HEK293 (cell line): ENCODE measurements around the gene MAGI2.

Experiments used
- CTCF ChIA-PET: fragments of 350-600 bp; formaldehyde crosslinking; extraction: SDS; loops from one replicate; lab custom pipeline; 2021; ENCODE audit warnings: antibody characterized with exemption; lab: Yijun Ruan, JAX
- POLR2A ChIA-PET: fragments of 300-600 bp; formaldehyde crosslinking; extraction: SDS; loops from one replicate; lab custom pipeline; 2020; ENCODE audit warnings: antibody characterized with exemption, inconsistent platforms; lab: Yijun Ruan, JAX
- H3K27ac ChIP-seq: fragments of 200-500 bp; sonication (Bioruptor generic); 2 replicates; pipeline ENCODE4 v1.5.1; 2014; ENCODE audit warnings: low read depth, low read length, control low read depth, inconsistent platforms; ENCODE audit errors: extremely low read depth
- H3K36me3 ChIP-seq, 2 experiments: fragments of 200-500 bp in 1 of 2; sonication (Bioruptor generic) in 1 of 2; 1 replicate in 1 of 2; 2 replicates in 1 of 2; pipeline ENCODE4 v1.5.1; 2014 to 2017; ENCODE audit warnings: inconsistent platforms in 2 of 2, low read length in 2 of 2; ENCODE audit not compliant: control insufficient read depth in 2 of 2, insufficient read depth in 1 of 2
- H3K4me1 ChIP-seq: fragments of 200-500 bp; sonication (Bioruptor generic); 2 replicates; pipeline ENCODE4 v1.5.1; 2014; ENCODE audit warnings: mild to moderate bottlenecking, low read length, inconsistent platforms; ENCODE audit not compliant: control insufficient read depth, insufficient read depth
- H3K4me3 ChIP-seq: 2 replicates; pipeline ENCODE4 v1.5.1; 2011; ENCODE audit warnings: low read depth, mild to moderate bottlenecking, control low read depth, low read length, moderate library complexity
- H3K9me3 ChIP-seq: fragments of 200-500 bp; sonication (Bioruptor generic); 2 replicates; pipeline ENCODE4 v1.5.1; 2014; ENCODE audit warnings: low read depth, low read length, inconsistent platforms; ENCODE audit not compliant: control insufficient read depth, insufficient read depth
- BCL11B ChIP-seq: fragments of 450-650 bp; formaldehyde crosslinking; IDR thresholded peaks from 2 replicates; pipeline ENCODE4 v1.5.1; 2016; ENCODE audit warnings: low read depth, missing biosample characterization, missing genetic modification characterization
- INSM2 ChIP-seq: fragments of 450-650 bp; formaldehyde crosslinking; IDR thresholded peaks from 2 replicates; pipeline ENCODE4 v1.5.1; 2016; ENCODE audit warnings: missing biosample characterization, missing genetic modification characterization
- KLF7 ChIP-seq: fragments of 450-650 bp; formaldehyde crosslinking; IDR thresholded peaks from 2 replicates; pipeline ENCODE4 v1.5.1; 2016; ENCODE audit warnings: missing biosample characterization, missing genetic modification characterization, borderline replicate concordance
- PRDM4 ChIP-seq: fragments of 450-650 bp; formaldehyde crosslinking; IDR thresholded peaks from 2 replicates; pipeline ENCODE4 v1.5.1; 2017; ENCODE audit warnings: missing biosample characterization, missing genetic modification characterization
- SCRT2 ChIP-seq: fragments of 450-650 bp; formaldehyde crosslinking; IDR thresholded peaks from 2 replicates; pipeline ENCODE4 v1.5.1; 2016; ENCODE audit warnings: missing biosample characterization, missing genetic modification characterization
- TSHZ1 ChIP-seq: fragments of 450-650 bp; formaldehyde crosslinking; IDR thresholded peaks from 2 replicates; pipeline ENCODE4 v1.5.1; 2016; ENCODE audit warnings: missing biosample characterization, missing genetic modification characterization, borderline replicate concordance
- ZNF23 ChIP-seq: fragments of 450-650 bp; formaldehyde crosslinking; IDR thresholded peaks from 2 replicates; pipeline ENCODE4 v1.5.1; 2016; ENCODE audit warnings: missing biosample characterization, missing genetic modification characterization, borderline replicate concordance
- ZNF335 ChIP-seq: fragments of 450-650 bp; formaldehyde crosslinking; conservative IDR thresholded peaks from 2 replicates; pipeline ENCODE4 v1.5.1; 2016; ENCODE audit warnings: missing biosample characterization, missing genetic modification characterization
- ZNF362 ChIP-seq: fragments of 450-650 bp; formaldehyde crosslinking; IDR thresholded peaks from 2 replicates; pipeline ENCODE4 v1.5.1; 2016; ENCODE audit warnings: missing biosample characterization, missing genetic modification characterization
- ZNF391 ChIP-seq: fragments of 450-650 bp; formaldehyde crosslinking; IDR thresholded peaks from 2 replicates; pipeline ENCODE4 v1.5.1; 2016; ENCODE audit warnings: low read depth, missing biosample characterization, missing genetic modification characterization, borderline replicate concordance
- ZNF404 ChIP-seq: fragments of 450-650 bp; formaldehyde crosslinking; IDR thresholded peaks from 2 replicates; pipeline ENCODE4 v1.5.1; 2017; ENCODE audit warnings: missing biosample characterization, missing genetic modification characterization
- ZNF449 ChIP-seq: fragments of 450-650 bp; formaldehyde crosslinking; IDR thresholded peaks from 2 replicates; pipeline ENCODE4 v1.5.1; 2017; ENCODE audit warnings: missing biosample characterization, mild to moderate bottlenecking, missing genetic modification characterization, moderate library complexity
- ZNF501 ChIP-seq: fragments of 450-650 bp; formaldehyde crosslinking; IDR thresholded peaks from 2 replicates; pipeline ENCODE4 v1.5.1; 2016; ENCODE audit warnings: missing biosample characterization, missing genetic modification characterization
- ZNF529 ChIP-seq: fragments of 450-650 bp; formaldehyde crosslinking; IDR thresholded peaks from 2 replicates; pipeline ENCODE4 v1.5.1; 2017; ENCODE audit warnings: missing genetic modification characterization, missing biosample characterization; ENCODE audit not compliant: insufficient replicate concordance
- ZNF558 ChIP-seq: fragments of 450-650 bp; formaldehyde crosslinking; IDR thresholded peaks from 2 replicates; pipeline ENCODE4 v1.5.1; 2016; ENCODE audit warnings: missing biosample characterization, missing genetic modification characterization
- ZNF664 ChIP-seq: fragments of 450-650 bp; formaldehyde crosslinking; IDR thresholded peaks from 2 replicates; pipeline ENCODE4 v1.5.1; 2016; ENCODE audit warnings: missing biosample characterization, missing genetic modification characterization
- ZNF692 ChIP-seq: fragments of 450-650 bp; formaldehyde crosslinking; IDR thresholded peaks from 2 replicates; pipeline ENCODE4 v1.5.1; 2016; ENCODE audit warnings: missing biosample characterization, missing genetic modification characterization
- ZNF830 ChIP-seq: fragments of 450-650 bp; IDR thresholded peaks from 2 replicates; pipeline ENCODE4 v1.5.0; 2018; ENCODE audit warnings: missing biosample characterization, missing genetic modification characterization, low read depth, mild to moderate bottlenecking, moderate library complexity

MAGI2 gene

GRCh38 chr7:78057571-78057970 lies 1395.9 kb downstream of the MAGI2 start:
- Histone ChIP-seq H3K9me3 (no peaks in the 10 kb centered on the region), H3K27ac (no peak overlapping the region), H3K4me1 (peaks cover 4% of the 10 kb centered on the region; the same call in 1 of the 2 replicates), H3K4me3 (no peak overlapping the region), H3K36me3 (no peaks in the 10 kb centered on the region)
- no peak for TF ChIP-seq ZNF830 (tag by site-specific recombination)
- TF ChIP-seq ZNF558 (tag by site-specific recombination): peak; percentile 77
- CTCF ChIA-PET: no interaction called here
- POLR2A ChIA-PET: no interaction called here

- CTCF ChIA-PET: interaction anchor here (0.8 to 1.3 kb wide), 2 partner anchors 10 to 16 kb away, joined by 3 to 7 read pairs; no protein-coding TSS in a partner anchor
- Histone ChIP-seq H3K4me3 (no peak overlapping the region), H3K9me3 (no peaks in the 10 kb centered on the region), H3K36me3 (no peaks in the 10 kb centered on the region), H3K4me1 (peaks cover 4% of the 10 kb centered on the region; the same call in 1 of the 2 replicates), H3K27ac (no peak overlapping the region)
- POLR2A ChIA-PET: no interaction called here
- TF ChIP-seq SCRT2 (tag by site-specific recombination) (no peak), ZNF23 (tag by site-specific recombination) (no peak), ZNF404 (no peak), ZNF362 (no peak), ZNF501 (tag by site-specific recombination) (no peak), BCL11B (tag by site-specific recombination) (no peak), ZNF449 (tag by site-specific recombination) (no peak), ZNF335 (tag by site-specific recombination) (no peak), TSHZ1 (no peak), PRDM4 (no peak), ZNF692 (no peak), ZNF391 (tag by site-specific recombination) (no peak), KLF7 (tag by site-specific recombination) (no peak), ZNF529 (tag by site-specific recombination) (no peak), INSM2 (tag by site-specific recombination) (no peak), ZNF664 (tag by site-specific recombination) (no peak)
Measured at GRCh38 chr7:78055599-78055998, 1397.9 kb downstream of the MAGI2 start.
